Measurements from ENCODE around the gene PTPN5. TPM values are rescaled to one million over a fixed set of nuclear protein-coding genes. Genes with fewer than 3 reads are reported as not detected.

The PTPN5 gene
- total RNA-seq, 5 donors from 2014 or later (not counting 1 experiment from before 2014, with no cell fraction given) = 0.22 TPM; not detected in 4

DNA sequence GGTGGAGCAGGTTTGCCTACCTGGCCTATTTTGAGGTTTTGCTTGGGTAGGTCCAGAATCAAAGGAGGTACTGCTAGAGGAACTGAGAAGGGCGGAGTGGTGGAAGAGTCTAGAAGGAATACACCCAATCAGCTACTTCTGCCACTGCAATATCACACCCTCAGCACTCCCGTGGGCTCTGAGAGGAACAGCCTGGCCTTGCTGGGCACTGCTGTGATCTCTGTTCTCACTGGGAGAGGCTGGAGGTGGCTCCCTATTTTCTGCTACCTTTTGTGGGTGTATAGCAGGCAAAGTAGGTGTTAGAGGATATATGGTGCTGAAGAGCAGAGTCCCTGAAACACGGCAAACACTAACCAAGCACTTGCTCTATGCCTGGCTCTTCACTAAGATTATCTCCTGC, 40.7 kb downstream of the PTPN5 start:
- no peak for DNase-seq
- ChIA-PET CTCF (no interaction called here), POLR2A (no interaction called here)
- no peak overlapping the region for H3K27ac Mint-ChIP-seq
- ATAC-seq (replicated peaks in 1 of 4) = no peak
- H3K4me3 Mint-ChIP-seq = no peak overlapping the region
- Histone ChIP-seq H3K4me1 (ENCODE audit: control insufficient read depth in 1 of 2, extremely low read depth in 1 of 2, insufficient read depth in 2 of 2, low read length in 2 of 2) (no peaks in the 10 kb centered on the region), H3K27ac (ENCODE audit: low read length) (no peak overlapping the region), H3K27me3 (replicated peaks in 1 of 2; ENCODE audit: control insufficient read depth in 2 of 2, extremely low read depth in 1 of 2, insufficient read depth in 2 of 2, low read length in 1 of 2) (peaks cover 0 to 15% of the 10 kb centered on the region in 2 experiments), H3K36me3 (ENCODE audit: control insufficient read depth in 2 of 2, extremely low read depth in 1 of 2, insufficient read depth in 1 of 2, low read length in 1 of 2) (no peaks in the 10 kb centered on the region), H3K9me3 (no peaks in the 10 kb centered on the region), H3K4me3 (ENCODE audit: control insufficient read depth in 1 of 2, extremely low read depth in 1 of 2, low read length in 1 of 2) (no peak overlapping the region)
- no peaks in the 10 kb centered on the region for H3K36me3 Mint-ChIP-seq
- no CpG with 5 or more reads among the region's 3 CpGs for WGBS (ENCODE audit: insufficient coverage)
- H3K27me3 Mint-ChIP-seq = peaks cover 4 to 12% of the 10 kb centered on the region in 2 donors
- H3K4me1 Mint-ChIP-seq = no peaks in the 10 kb centered on the region
- H3K9me3 Mint-ChIP-seq = no peaks in the 10 kb centered on the region

DNA sequence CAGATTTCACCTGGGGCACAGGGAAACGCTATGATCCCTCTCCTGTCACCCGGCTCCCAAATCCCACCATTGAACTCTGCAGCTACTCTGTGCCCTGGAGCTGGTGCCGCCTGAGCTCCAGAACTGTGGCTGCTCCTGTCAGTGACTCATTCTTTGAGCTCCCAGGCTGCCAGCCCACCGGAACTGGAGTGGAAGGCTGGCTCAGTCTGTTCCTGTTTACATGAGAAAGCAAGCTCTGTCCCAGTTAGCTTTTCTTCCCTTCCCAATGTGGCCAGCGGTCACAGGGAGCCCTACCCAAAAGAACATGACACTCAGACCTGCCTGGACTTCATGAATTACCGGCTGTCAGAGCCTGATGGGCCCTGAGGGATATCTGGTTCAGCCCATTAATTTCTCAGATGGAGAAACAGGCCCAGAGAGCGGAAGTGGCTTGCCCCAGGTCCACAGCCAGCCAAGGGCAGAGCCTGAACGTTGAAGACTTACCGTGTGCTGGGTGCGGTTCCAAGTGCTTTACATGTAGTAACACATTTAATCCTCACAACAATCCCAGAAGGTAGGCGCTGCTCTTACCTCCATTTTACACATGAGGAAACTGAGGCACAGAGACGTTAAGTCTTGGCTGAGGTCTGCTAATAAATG, 41.8 kb downstream of the PTPN5 start:
- Histone ChIP-seq H3K36me3 (ENCODE audit: control insufficient read depth in 2 of 2, extremely low read depth in 1 of 2, insufficient read depth in 1 of 2, low read length in 1 of 2) (no peaks in the 10 kb centered on the region), H3K9me3 (no peaks in the 10 kb centered on the region), H3K27me3 (replicated peaks in 1 of 2; ENCODE audit: control insufficient read depth in 2 of 2, extremely low read depth in 1 of 2, insufficient read depth in 2 of 2, low read length in 1 of 2) (peaks cover 0 to 18% of the 10 kb centered on the region in 2 experiments), H3K4me3 (ENCODE audit: control insufficient read depth in 1 of 2, extremely low read depth in 1 of 2, low read length in 1 of 2) (no peak overlapping the region), H3K27ac (ENCODE audit: low read length) (no peak overlapping the region), H3K4me1 (ENCODE audit: control insufficient read depth in 1 of 2, extremely low read depth in 1 of 2, insufficient read depth in 2 of 2, low read length in 2 of 2) (no peaks in the 10 kb centered on the region)
- Mint-ChIP-seq H3K4me3 (no peak overlapping the region), H3K9me3 (no peaks in the 10 kb centered on the region), H3K27me3 (peaks cover 4 to 10% of the 10 kb centered on the region in 2 donors), H3K36me3 (no peaks in the 10 kb centered on the region), H3K4me1 (no peaks in the 10 kb centered on the region), H3K27ac (no peak overlapping the region)
- ATAC-seq (replicated peaks in 1 of 4) (no peak), DNase-seq (no peak)
- ChIA-PET CTCF (interaction anchor here in 1 of 2 donors (0.7 kb wide), 1 partner anchor 202 kb away, joined by 3 read pairs; no protein-coding TSS in a partner anchor), POLR2A (no interaction called here)
- 49% methylated on average over 6 of the region's 12 CpGs for WGBS (ENCODE audit: insufficient coverage)

DNA sequence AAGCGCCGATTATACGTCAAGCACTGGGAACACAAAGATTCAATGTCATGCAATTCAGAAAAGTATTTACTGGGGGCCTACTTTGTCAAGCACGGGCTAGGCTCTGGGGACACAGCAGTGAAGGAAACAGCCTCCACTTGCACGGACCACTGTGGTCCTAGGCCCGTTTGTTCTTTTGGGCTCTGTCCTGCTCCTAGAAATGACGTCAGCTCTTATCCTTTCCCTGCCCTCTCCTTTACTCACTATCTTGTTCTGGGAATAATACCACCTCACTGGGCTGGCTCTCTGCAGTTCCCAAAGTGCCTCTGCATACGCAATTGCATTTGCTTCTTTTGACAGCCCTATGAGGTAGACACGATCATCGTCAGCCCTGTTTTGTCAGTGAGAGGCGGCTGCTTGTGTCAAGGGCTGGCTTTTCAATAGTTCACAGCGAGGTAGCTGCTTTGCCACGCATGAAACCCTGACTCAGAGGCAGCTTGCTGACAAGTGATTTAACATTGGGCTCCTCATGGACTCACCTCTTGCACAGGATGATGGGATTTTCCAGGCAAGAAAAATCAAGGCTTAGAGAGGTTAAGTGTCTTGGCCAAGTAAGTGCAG, 42.7 kb downstream of the PTPN5 start:
- WGBS (ENCODE audit: insufficient coverage) = 91% methylated on average over 13 of the region's 13 CpGs
- Histone ChIP-seq H3K4me3 (ENCODE audit: control insufficient read depth in 1 of 2, extremely low read depth in 1 of 2, low read length in 1 of 2) (no peak overlapping the region), H3K36me3 (ENCODE audit: control insufficient read depth in 2 of 2, extremely low read depth in 1 of 2, insufficient read depth in 1 of 2, low read length in 1 of 2) (no peaks in the 10 kb centered on the region), H3K4me1 (ENCODE audit: control insufficient read depth in 1 of 2, extremely low read depth in 1 of 2, insufficient read depth in 2 of 2, low read length in 2 of 2) (no peaks in the 10 kb centered on the region), H3K27me3 (replicated peaks in 1 of 2; ENCODE audit: control insufficient read depth in 2 of 2, extremely low read depth in 1 of 2, insufficient read depth in 2 of 2, low read length in 1 of 2) (peaks cover 0 to 18% of the 10 kb centered on the region in 2 experiments), H3K9me3 (no peaks in the 10 kb centered on the region), H3K27ac (ENCODE audit: low read length) (no peak overlapping the region)
- no peaks in the 10 kb centered on the region for H3K9me3 Mint-ChIP-seq
- ATAC-seq (replicated peaks in 1 of 4) (no peak), DNase-seq (no peak)
- H3K36me3 Mint-ChIP-seq = no peaks in the 10 kb centered on the region
- no peak overlapping the region for H3K27ac Mint-ChIP-seq
- POLR2A ChIA-PET = no interaction called here
- CTCF ChIA-PET = no interaction called here
- no peaks in the 10 kb centered on the region for H3K4me1 Mint-ChIP-seq
- H3K4me3 Mint-ChIP-seq = no peak overlapping the region
- peaks cover 4 to 10% of the 10 kb centered on the region in 2 donors for H3K27me3 Mint-ChIP-seq

DNA sequence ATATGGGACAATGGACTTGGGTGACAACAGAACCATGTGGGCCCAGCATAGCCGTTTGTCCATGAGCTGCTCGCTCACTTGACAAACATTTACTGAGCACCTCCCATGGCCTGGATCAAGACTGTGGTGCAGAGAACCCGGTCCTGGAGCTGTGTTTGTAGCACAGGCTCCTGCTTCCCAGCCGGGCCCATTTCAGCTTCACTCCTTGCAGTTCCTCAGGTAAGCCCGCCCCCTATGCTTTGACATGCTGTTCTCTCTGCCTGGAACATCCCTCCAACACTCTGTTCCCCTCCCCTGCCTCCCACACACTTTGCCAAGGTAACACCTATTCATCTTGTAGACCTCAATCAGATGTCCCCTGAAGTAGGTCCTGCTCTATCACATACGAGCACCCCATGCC, 46.3 kb downstream of the PTPN5 start:
- peaks cover 0 to 22% of the 10 kb centered on the region in 2 experiments for H3K27me3 ChIP-seq (replicated peaks in 1 of 2; ENCODE audit: control insufficient read depth in 2 of 2, extremely low read depth in 1 of 2, insufficient read depth in 2 of 2, low read length in 1 of 2)
- no peaks in the 10 kb centered on the region for H3K9me3 ChIP-seq
- Mint-ChIP-seq H3K27ac (no peak overlapping the region), H3K36me3 (no peaks in the 10 kb centered on the region), H3K9me3 (no peaks in the 10 kb centered on the region), H3K4me3 (no peak overlapping the region), H3K27me3 (peaks cover 0 to 3% of the 10 kb centered on the region in 2 donors), H3K4me1 (no peaks in the 10 kb centered on the region)
- ChIA-PET POLR2A (no interaction called here), CTCF (interaction anchor here in 1 of 2 donors (0.5 kb wide), 1 partner anchor 359 kb away, joined by 11 read pairs; no protein-coding TSS in a partner anchor)
- DNase-seq (no peak), ATAC-seq (replicated peaks in 1 of 4) (no peak)
- no peaks in the 10 kb centered on the region for H3K4me1 ChIP-seq (ENCODE audit: control insufficient read depth in 1 of 2, extremely low read depth in 1 of 2, insufficient read depth in 2 of 2, low read length in 2 of 2)
- WGBS (ENCODE audit: insufficient coverage) = 83% methylated on average over 5 of the region's 6 CpGs
- no peak overlapping the region for H3K4me3 ChIP-seq (ENCODE audit: control insufficient read depth in 1 of 2, extremely low read depth in 1 of 2, low read length in 1 of 2)
- H3K36me3 ChIP-seq (ENCODE audit: control insufficient read depth in 2 of 2, extremely low read depth in 1 of 2, insufficient read depth in 1 of 2, low read length in 1 of 2) = no peaks in the 10 kb centered on the region
- no peak overlapping the region for H3K27ac ChIP-seq (ENCODE audit: low read length)

DNA sequence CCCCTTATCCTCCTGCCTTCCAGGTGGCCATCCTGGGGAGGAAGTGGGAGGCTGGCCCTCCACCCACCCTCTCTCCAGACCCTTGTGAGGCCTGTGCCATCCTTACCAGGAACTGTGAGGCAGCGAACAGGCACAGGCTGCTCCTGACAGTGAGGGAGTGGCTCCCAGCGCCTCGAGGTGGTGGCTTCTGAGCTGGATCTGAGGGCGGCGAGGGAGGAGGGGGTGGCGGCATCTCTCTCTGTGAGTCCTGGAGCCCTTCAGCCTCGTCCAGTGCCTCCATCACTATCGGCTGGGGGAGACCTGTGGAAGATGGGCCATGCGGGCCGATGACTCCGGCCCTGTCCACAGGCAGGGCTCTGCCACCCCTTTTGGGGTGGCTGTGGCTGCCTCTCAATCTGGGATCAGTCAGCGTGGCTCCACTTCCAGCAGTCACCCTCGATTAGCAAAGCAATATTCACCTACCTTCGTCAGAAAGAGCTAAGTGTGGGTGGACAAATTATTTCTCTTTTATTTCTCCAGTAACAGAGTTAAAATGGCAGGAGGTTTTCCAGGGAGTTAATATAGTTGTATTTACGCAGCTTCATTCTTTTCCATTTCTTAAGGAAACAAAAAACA, 47.6 kb downstream of the PTPN5 start:
- ChIA-PET POLR2A (interaction anchor here in 1 of 2 donors (0.7 kb wide), 1 partner anchor 27 kb away, joined by 5 read pairs; no protein-coding TSS in a partner anchor), CTCF (interaction anchor here in 1 of 2 donors (1.3 kb wide), 1 partner anchor 12 kb away, joined by 5 read pairs; no protein-coding TSS in a partner anchor)

DNA sequence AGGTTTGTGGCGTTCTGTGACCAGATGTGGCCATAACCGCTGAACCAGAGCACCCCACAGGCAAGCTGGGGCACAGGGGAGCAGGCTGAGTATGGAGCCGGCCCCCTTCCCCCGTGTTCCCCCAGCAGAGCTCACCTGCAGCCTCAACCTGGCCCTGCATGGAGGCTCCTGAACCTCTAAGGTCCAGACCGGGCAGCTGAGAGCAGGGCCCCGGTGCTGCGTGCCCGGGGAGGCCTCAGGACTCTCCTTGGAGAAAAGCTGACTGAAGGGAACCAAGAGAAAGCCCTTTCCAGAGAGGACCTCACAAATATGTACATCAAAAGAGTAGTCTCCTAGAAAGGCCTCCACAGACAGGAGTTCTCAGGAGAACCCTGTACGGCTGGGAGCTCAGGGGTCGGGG, 48.2 kb downstream of the PTPN5 start:
- DNase-seq (no peak), ATAC-seq (replicated peaks in 1 of 4) (no peak)
- no peak overlapping the region for H3K4me3 ChIP-seq (ENCODE audit: control insufficient read depth in 1 of 2, extremely low read depth in 1 of 2, low read length in 1 of 2)
- peaks cover 0 to 14% of the 10 kb centered on the region in 2 experiments for H3K27me3 ChIP-seq (replicated peaks in 1 of 2; ENCODE audit: control insufficient read depth in 2 of 2, extremely low read depth in 1 of 2, insufficient read depth in 2 of 2, low read length in 1 of 2)
- H3K9me3 Mint-ChIP-seq = no peaks in the 10 kb centered on the region
- ChIA-PET POLR2A (no interaction called here), CTCF (interaction anchor here in 1 of 2 donors (1.3 kb wide), 1 partner anchor 11 kb away, joined by 5 read pairs; no protein-coding TSS in a partner anchor)
- H3K27me3 Mint-ChIP-seq = no peaks in the 10 kb centered on the region
- H3K4me1 ChIP-seq (ENCODE audit: control insufficient read depth in 1 of 2, extremely low read depth in 1 of 2, insufficient read depth in 2 of 2, low read length in 2 of 2) = no peaks in the 10 kb centered on the region
- H3K4me1 Mint-ChIP-seq = no peaks in the 10 kb centered on the region
- H3K27ac Mint-ChIP-seq = no peak overlapping the region
- no peaks in the 10 kb centered on the region for H3K36me3 Mint-ChIP-seq
- 89% methylated on average over 8 of the region's 10 CpGs for WGBS (ENCODE audit: insufficient coverage)
- H3K27ac ChIP-seq (ENCODE audit: low read length) = no peak overlapping the region
- H3K4me3 Mint-ChIP-seq = no peak overlapping the region
- no peaks in the 10 kb centered on the region for H3K9me3 ChIP-seq
- H3K36me3 ChIP-seq (ENCODE audit: control insufficient read depth in 2 of 2, extremely low read depth in 1 of 2, insufficient read depth in 1 of 2, low read length in 1 of 2) = no peaks in the 10 kb centered on the region

More for the DNA sequence above, 47.6 kb downstream of the PTPN5 start:
- Mint-ChIP-seq H3K4me1 (no peaks in the 10 kb centered on the region), H3K27ac (no peak overlapping the region), H3K36me3 (no peaks in the 10 kb centered on the region), H3K27me3 (no peaks in the 10 kb centered on the region), H3K9me3 (no peaks in the 10 kb centered on the region), H3K4me3 (no peak overlapping the region)
- H3K9me3 ChIP-seq = no peaks in the 10 kb centered on the region
- H3K36me3 ChIP-seq (ENCODE audit: control insufficient read depth in 2 of 2, extremely low read depth in 1 of 2, insufficient read depth in 1 of 2, low read length in 1 of 2) = no peaks in the 10 kb centered on the region
- WGBS (ENCODE audit: insufficient coverage) = 87% methylated on average over 11 of the region's 15 CpGs
- ATAC-seq (replicated peaks in 1 of 4) = no peak
- peaks cover 0 to 14% of the 10 kb centered on the region in 2 experiments for H3K27me3 ChIP-seq (replicated peaks in 1 of 2; ENCODE audit: control insufficient read depth in 2 of 2, extremely low read depth in 1 of 2, insufficient read depth in 2 of 2, low read length in 1 of 2)
- H3K4me3 ChIP-seq (ENCODE audit: control insufficient read depth in 1 of 2, extremely low read depth in 1 of 2, low read length in 1 of 2) = no peak overlapping the region
- no peaks in the 10 kb centered on the region for H3K4me1 ChIP-seq (ENCODE audit: control insufficient read depth in 1 of 2, extremely low read depth in 1 of 2, insufficient read depth in 2 of 2, low read length in 2 of 2)
- H3K27ac ChIP-seq (ENCODE audit: low read length) = no peak overlapping the region
- DNase-seq = no peak

All from T-cell (primary cell).